ENCODE results near the gene ZNF483.

Gene ZNF483

DNA sequence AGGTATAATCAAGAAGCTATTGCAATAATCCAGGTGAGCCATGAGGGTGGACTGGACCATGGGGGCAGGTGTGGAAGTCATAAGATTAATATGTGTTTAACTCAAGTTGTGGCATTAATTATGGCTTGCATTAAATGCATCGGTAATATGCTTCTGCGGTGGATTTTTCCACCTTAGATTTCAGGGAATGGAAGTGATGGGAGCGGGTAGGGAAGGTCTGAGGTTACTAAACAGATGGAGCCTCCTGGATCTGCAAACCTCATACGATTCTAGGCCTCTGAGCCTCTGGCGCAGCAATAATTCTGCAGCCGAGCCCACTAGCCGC, 286 bp upstream of the ZNF483 start:
- TF ChIP-seq GATA3 (IDR thresholded peaks at IDR 0.05; ENCODE audit: low read depth, low read length), result no peak
- no peak for TF ChIP-seq GATA2 (IDR thresholded peaks at IDR 0.05; ENCODE audit: low read depth, low read length)

DNA sequence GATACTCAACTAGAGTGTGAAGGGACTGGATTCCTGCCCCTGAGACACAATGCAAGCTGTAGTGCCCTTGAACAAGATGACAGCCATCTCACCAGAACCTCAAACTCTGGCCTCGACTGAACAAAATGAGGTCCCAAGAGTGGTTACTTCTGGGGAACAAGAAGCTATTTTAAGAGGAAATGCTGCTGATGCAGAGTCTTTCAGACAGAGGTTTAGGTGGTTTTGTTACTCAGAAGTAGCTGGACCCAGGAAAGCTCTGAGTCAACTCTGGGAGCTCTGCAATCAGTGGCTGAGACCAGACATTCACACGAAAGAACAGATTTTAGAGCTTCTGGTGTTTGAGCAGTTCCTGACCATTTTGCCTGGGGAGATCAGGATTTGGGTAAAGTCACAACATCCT, 2.4 kb downstream of the ZNF483 start:
- TF ChIP-seq GATA3 (IDR thresholded peaks at IDR 0.05; ENCODE audit: low read depth, low read length) (no peak), GATA2 (IDR thresholded peaks at IDR 0.05; ENCODE audit: low read depth, low read length) (no peak)

- no peak for TF ChIP-seq GATA3 (IDR thresholded peaks at IDR 0.05; ENCODE audit: low read depth, low read length)
- TF ChIP-seq GATA2 (IDR thresholded peaks at IDR 0.05; ENCODE audit: low read depth, low read length), result no peak
Measured at GRCh38 chr9:111529787-111530186, 4.8 kb downstream of the ZNF483 start.

GRCh38 chr9:111531716-111532115, 6.7 kb downstream of the ZNF483 start:
- TF ChIP-seq GATA3 (IDR thresholded peaks at IDR 0.05; ENCODE audit: low read depth, low read length), result no peak
- no peak for TF ChIP-seq GATA2 (IDR thresholded peaks at IDR 0.05; ENCODE audit: low read depth, low read length)

DNA sequence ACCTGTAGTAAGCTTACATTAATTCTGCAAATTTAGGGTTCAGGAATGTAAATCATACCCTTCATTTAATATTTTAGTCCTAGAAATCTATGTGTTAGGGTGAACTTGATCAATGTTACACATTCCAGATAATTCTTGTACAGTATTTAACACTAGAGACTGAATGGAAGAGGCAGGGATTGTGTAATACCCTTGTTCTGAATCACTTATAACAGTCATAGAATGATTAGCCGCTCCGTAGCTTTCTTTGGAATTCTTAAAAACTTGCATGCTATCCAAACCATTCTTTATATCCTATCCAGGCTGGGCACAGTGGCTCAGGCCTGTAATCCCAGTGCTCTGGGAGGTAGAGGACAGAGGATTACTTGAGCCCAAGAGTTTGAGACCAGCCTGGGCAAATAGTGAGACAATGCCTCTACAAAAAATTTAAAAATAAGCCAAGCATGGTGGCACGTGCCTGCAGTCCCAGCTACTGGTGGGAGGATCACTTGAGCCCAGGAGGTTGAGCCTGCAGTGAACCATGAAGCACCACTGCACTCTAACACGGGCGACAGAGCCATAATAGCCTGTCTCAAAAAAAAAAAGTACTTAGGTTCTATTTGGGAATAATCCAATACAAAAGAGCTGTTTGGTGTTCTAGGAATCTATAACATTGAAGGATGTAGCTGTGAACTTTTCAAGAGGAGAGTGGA, 8.3 kb downstream of the ZNF483 start:
- TF ChIP-seq GATA2 (IDR thresholded peaks at IDR 0.05; ENCODE audit: low read depth, low read length), result no peak
- no peak for TF ChIP-seq GATA3 (IDR thresholded peaks at IDR 0.05; ENCODE audit: low read depth, low read length)

DNA sequence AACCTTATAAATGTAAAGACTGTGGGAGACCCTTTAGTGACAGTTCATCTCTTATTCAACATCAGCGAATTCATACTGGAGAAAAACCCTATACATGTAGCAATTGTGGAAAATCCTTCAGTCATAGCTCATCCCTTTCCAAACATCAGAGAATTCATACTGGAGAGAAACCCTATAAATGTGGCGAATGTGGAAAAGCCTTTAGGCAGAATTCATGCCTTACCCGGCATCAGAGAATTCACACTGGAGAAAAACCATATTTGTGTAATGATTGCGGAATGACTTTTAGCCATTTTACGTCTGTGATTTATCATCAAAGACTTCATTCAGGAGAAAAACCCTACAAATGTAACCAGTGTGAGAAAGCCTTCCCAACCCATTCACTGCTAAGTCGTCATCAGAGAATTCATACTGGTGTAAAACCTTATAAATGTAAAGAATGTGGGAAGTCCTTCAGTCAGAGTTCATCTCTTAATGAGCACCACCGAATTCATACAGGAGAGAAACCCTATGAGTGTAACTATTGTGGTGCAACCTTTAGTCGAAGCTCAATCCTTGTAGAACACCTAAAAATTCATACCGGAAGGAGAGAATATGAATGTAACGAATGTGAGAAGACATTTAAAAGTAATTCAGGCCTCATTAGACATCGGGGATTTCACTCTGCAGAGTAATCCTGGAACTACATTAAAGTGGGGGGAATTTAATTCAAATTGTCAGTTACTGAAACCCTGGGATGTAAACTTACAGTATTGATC, 17.7 kb downstream of the ZNF483 start:
- TF ChIP-seq GATA3 (IDR thresholded peaks at IDR 0.05; ENCODE audit: low read depth, low read length) (no peak), GATA2 (IDR thresholded peaks at IDR 0.05; ENCODE audit: low read depth, low read length) (no peak)

- TF ChIP-seq GATA2 (IDR thresholded peaks at IDR 0.05; ENCODE audit: low read depth, low read length), result no peak
- no peak for TF ChIP-seq GATA3 (IDR thresholded peaks at IDR 0.05; ENCODE audit: low read depth, low read length)
Measured at GRCh38 chr9:111548623-111549022, 23.6 kb downstream of the ZNF483 start.

DNA sequence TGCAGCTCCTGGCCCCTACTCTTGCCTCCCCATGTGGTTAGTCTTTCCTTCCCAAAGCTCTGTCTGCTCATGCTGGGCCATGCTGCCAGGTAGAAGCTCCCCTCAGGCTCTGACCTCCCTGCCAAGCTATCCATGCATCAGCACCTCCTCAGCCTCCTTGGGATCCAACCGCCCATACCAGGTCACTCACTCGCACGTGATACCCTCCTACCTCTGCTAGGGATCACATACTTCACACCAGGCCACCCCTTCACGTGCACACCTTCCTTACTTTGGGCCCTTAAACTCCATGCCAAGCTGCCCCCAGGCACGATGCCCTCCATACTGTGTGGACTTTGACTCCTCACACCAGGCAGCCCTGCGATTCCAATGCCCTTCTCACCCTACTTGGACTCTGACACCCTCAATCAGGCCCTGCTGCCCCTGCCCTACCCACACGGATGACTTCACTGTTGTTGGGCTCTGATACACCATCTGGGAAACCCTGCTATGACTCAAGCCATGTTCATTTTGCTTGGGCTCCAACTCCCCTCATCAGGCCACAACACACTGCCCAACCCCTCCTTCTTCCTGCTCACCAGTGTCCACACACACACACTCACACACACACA, 34.1 kb downstream of the ZNF483 start:
- no peak for TF ChIP-seq GATA3 (IDR thresholded peaks at IDR 0.05; ENCODE audit: low read depth, low read length)
- TF ChIP-seq GATA2 (IDR thresholded peaks at IDR 0.05; ENCODE audit: low read depth, low read length), result no peak

DNA sequence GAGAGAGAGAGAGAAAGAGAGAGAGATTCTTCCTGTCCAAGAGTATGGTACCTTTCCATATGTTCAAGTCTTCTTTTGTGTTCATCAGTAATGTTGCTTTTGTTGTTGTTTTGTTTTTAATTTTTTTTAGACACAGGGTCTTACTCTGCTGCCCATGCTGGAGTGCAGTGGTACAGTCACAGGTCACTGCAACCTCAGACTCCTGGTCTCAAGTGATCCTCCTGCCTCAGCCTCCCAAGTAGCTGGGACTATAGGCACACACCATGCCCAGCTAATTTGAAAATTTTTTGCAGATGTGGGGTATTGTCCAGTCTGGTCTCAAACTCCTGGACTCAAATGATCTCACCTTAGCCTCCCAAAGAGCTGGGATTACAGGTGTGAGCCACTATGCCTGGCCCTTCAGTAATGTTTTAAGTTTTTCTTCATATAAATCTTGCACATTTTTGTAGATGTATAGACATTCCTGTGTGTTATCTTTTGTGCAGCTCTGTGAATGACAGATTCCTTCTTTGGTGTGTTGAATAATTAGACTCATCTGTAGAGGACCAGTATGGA, 36.3 kb downstream of the ZNF483 start:
- TF ChIP-seq GATA2 (IDR thresholded peaks at IDR 0.05; ENCODE audit: low read depth, low read length) (no peak), GATA3 (IDR thresholded peaks at IDR 0.05; ENCODE audit: low read depth, low read length) (no peak)

DNA sequence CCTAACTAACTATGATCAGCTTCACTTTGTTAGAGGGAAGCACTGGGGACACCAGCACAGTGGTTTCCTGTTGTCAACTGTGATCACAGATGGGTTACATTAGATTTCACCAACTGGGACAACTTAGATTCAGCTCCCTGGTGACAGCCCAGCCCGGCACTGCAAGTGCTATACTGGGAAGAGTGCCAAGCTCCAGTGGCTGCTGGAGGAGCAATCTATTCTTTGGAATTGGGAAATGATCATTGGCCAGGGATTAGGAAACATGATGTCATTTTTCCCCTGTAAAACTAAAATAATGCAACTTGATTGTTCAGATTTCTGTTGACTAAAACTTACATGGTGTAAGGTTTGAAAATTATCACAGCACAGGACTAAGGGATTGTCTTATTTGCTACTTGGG, 41.3 kb downstream of the ZNF483 start:
- TF ChIP-seq GATA2 (IDR thresholded peaks at IDR 0.05; ENCODE audit: low read depth, low read length) (no peak), GATA3 (IDR thresholded peaks at IDR 0.05; ENCODE audit: low read depth, low read length) (no peak)

DNA sequence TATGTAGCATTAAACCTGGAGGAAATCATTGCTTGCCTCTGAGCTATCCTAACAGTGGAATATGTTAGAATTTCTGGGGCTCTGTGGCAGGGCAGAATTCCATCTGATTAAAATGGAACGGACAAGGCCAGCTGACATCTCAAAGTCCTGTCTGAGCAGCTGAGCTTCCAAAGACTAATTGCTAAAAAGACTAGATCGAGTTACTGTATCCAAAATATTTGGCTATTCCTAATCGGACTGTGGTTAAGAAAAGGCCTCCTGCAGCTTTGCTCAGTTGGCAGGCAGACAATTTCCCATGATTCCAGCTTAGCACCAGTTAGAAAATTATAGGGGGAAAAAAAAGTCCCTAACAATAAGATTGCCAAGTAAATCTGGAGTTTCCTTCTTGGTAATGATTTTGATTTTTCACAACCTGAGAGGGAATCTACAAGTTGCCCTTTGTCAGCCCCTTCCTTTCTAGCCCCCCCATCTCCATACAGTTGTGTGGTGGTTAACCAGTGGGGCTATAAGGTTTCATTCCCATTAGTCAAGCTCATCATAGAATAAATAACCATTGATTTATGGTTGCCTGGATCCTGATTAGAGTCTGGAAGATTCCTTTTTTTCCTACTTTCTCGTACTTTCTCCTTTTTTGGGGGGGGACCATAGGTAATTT, 48.1 kb downstream of the ZNF483 start:
- TF ChIP-seq GATA3 (IDR thresholded peaks at IDR 0.05; ENCODE audit: low read depth, low read length) (no peak), GATA2 (IDR thresholded peaks at IDR 0.05; ENCODE audit: low read depth, low read length) (no peak)

DNA sequence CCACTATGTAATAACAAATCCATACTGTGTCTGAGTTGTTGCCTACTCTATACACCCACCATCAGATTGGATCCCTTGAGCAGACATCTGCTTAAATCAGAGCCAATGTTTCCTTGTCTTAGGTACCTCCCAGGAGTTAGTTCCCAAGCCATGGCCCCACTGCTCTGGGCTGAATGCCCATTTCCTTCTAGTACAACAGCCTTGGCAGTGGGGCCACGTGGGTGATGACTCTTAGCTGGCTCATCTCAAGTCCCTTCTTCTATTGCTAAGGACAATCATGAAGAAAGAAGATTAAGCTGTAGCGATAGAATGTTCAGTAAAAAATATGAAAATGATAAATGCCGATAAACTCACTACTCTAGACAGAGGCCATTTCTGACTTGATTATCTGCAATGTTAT, 57.9 kb downstream of the ZNF483 start:
- TF ChIP-seq GATA3 (IDR thresholded peaks at IDR 0.05; ENCODE audit: low read depth, low read length), result no peak
- TF ChIP-seq GATA2 (IDR thresholded peaks at IDR 0.05; ENCODE audit: low read depth, low read length), result no peak

GRCh38 chr9:111586378-111586777, 61.4 kb downstream of the ZNF483 start:
- TF ChIP-seq GATA3 (IDR thresholded peaks at IDR 0.05; ENCODE audit: low read depth, low read length) (no peak), GATA2 (IDR thresholded peaks at IDR 0.05; ENCODE audit: low read depth, low read length) (no peak)

- TF ChIP-seq GATA3 (IDR thresholded peaks at IDR 0.05; ENCODE audit: low read depth, low read length), result no peak
- no peak for TF ChIP-seq GATA2 (IDR thresholded peaks at IDR 0.05; ENCODE audit: low read depth, low read length)
Measured at GRCh38 chr9:111588846-111589245, 63.9 kb downstream of the ZNF483 start.
